Suprapubic skin (tissue), 4 donors: Measurements from ENCODE around the gene SAMD7.

ENCODE experiments used
- CTCF ChIP-seq, 2 donors: fragments of 200-600 bp in 1 of 2; fragments of 450-650 bp in 1 of 2; sonication (generic) in 1 of 2; IDR thresholded peaks; one replicate each; pipeline ENCODE4 v1.5.1; 2016 to 2019; ENCODE audit warnings: antibody characterized with exemption in 2 of 2, mild to moderate bottlenecking in 1 of 2, moderate library complexity in 1 of 2
- EP300 ChIP-seq: sonication (generic); formaldehyde crosslinking; IDR thresholded peaks from one replicate; pipeline ENCODE4 v1.6.1; 2017; ENCODE audit warnings: antibody characterized with exemption
- POLR2A ChIP-seq, 2 donors: fragments of 450-650 bp; IDR thresholded peaks; one replicate each; pipeline ENCODE4 v1.6.1; 2017; ENCODE audit warnings: antibody characterized with exemption in 2 of 2, mild to moderate bottlenecking in 2 of 2, moderate library complexity in 2 of 2
- POLR2AphosphoS5 ChIP-seq, 3 donors: sonication (generic); formaldehyde crosslinking; IDR thresholded peaks; one replicate each; pipeline ENCODE4 v1.6.1; 2017; ENCODE audit warnings: antibody characterized with exemption in 3 of 3

GRCh38 chr3:169879013-169879557 is 32.3 kb upstream of the SAMD7 start:
- no peak for TF ChIP-seq CTCF (IDR thresholded peaks at IDR 0.05)
- no peak for TF ChIP-seq POLR2A (IDR thresholded peaks at IDR 0.05)
- no peak for TF ChIP-seq POLR2AphosphoS5 (IDR thresholded peaks at IDR 0.05)
- TF ChIP-seq EP300, result no peak
